IMR-90 (cell line): ENCODE results near the gene SAMHD1. TPM values are rescaled to one million over a fixed set of nuclear protein-coding genes. Genes with fewer than 3 reads are reported as not detected.

Source experiments
- ATAC-seq: fragments of 200-7000 bp; cut with Tn5 transposase; 2 replicates; pipeline ENCODE4 v1.9.1; 2020; ENCODE audit warnings: low read depth, mild to moderate bottlenecking, moderate library complexity
- BruUV-seq: library from RNA; stranded (reverse); fragments of 400-500 nt; replicated peaks from 2 replicates; lab custom pipeline; 2021; lab: Mats Ljungman, UMichigan
- CTCF ChIA-PET: fragments of 300-600 bp; formaldehyde crosslinking; extraction: SDS; loops from one replicate; lab custom pipeline; 2021; ENCODE audit warnings: antibody characterized with exemption; lab: Yijun Ruan, JAX
- POLR2A ChIA-PET: fragments of 300-600 bp; sonication (Branson Sonifier 250); formaldehyde crosslinking; loops from one replicate; lab custom pipeline; 2022; ENCODE audit warnings: antibody characterized with exemption; ENCODE audit not compliant: unreplicated experiment; lab: Charles Lee
- DNase-seq: peaks from one replicate; pipeline ENCODE4 v3.0.0; 2013
- H2AFZ ChIP-seq: replicated peaks from 2 replicates; pipeline ENCODE3; 2013; ENCODE audit warnings: low read length, mild to moderate bottlenecking; ENCODE audit not compliant: poor library complexity
- H2AK5ac ChIP-seq: 2 replicates; pipeline ENCODE4 v1.6.1; 2013; ENCODE audit warnings: low read depth, low read length, inconsistent platforms
- H2AK9ac ChIP-seq: replicated peaks from 2 replicates; pipeline ENCODE3; 2013; ENCODE audit warnings: mild to moderate bottlenecking, low read depth, low read length, moderate library complexity; ENCODE audit not compliant: poor library complexity
- H2BK120ac ChIP-seq: 2 replicates; pipeline ENCODE4 v1.6.1; 2013; ENCODE audit warnings: low read depth, low read length, inconsistent platforms
- H2BK15ac ChIP-seq: 3 replicates; pipeline ENCODE4 v1.6.1; 2013; ENCODE audit warnings: low read depth, low read length, inconsistent platforms
- H2BK20ac ChIP-seq: 2 replicates; pipeline ENCODE4 v1.6.1; 2013; ENCODE audit warnings: low read depth, mild to moderate bottlenecking, inconsistent platforms, low read length, moderate library complexity
- H2BK5ac ChIP-seq: 2 replicates; pipeline ENCODE4 v1.6.1; 2013; ENCODE audit warnings: mild to moderate bottlenecking, low read depth, low read length, inconsistent platforms; ENCODE audit not compliant: poor library complexity, severe bottlenecking
- H3K14ac ChIP-seq: replicated peaks from 2 replicates; pipeline ENCODE4 v1.6.1; 2013; ENCODE audit warnings: low read depth, low read length, inconsistent platforms
- H3K18ac ChIP-seq: 2 replicates; pipeline ENCODE4 v1.6.1; 2013; ENCODE audit warnings: low read depth, low read length, control low read depth
- H3K23ac ChIP-seq: 2 replicates; pipeline ENCODE4 v1.6.1; 2013; ENCODE audit warnings: low read depth, low read length, inconsistent platforms
- H3K27ac ChIP-seq: 2 replicates; pipeline ENCODE4 v1.5.1; 2013; ENCODE audit warnings: mild to moderate bottlenecking, control low read depth, low read length; ENCODE audit not compliant: insufficient read depth
- H3K27me3 ChIP-seq: 2 replicates; pipeline ENCODE4 v1.6.1; 2013; ENCODE audit warnings: low read length; ENCODE audit not compliant: control insufficient read depth, insufficient read depth
- H3K36me3 ChIP-seq: 2 replicates; pipeline ENCODE4 v1.6.1; 2013; ENCODE audit warnings: low read length, mixed read lengths; ENCODE audit not compliant: control insufficient read depth, insufficient read depth
- H3K4ac ChIP-seq: 2 replicates; pipeline ENCODE4 v1.6.1; 2013; ENCODE audit warnings: low read depth, low read length, inconsistent platforms
- H3K4me1 ChIP-seq: 2 replicates; pipeline ENCODE4 v1.6.1; 2013; ENCODE audit warnings: low read length, mixed read lengths; ENCODE audit not compliant: control insufficient read depth, insufficient read depth
- H3K4me2 ChIP-seq: 2 replicates; pipeline ENCODE4 v1.6.1; 2013; ENCODE audit warnings: low read depth, mild to moderate bottlenecking, control low read depth, low read length, moderate library complexity
- H3K4me3 ChIP-seq: 2 replicates; pipeline ENCODE4 v1.5.1; 2013; ENCODE audit warnings: low read depth, mild to moderate bottlenecking, control low read depth, low read length, moderate library complexity; ENCODE audit not compliant: insufficient read depth
- H3K56ac ChIP-seq: 2 replicates; pipeline ENCODE4 v1.6.1; 2013; ENCODE audit warnings: low read length, inconsistent platforms; ENCODE audit not compliant: insufficient read depth; ENCODE audit errors: extremely low read depth
- H3K79me1 ChIP-seq, 2 experiments: 2 replicates each; pipeline ENCODE4 v1.6.1; 2013; ENCODE audit warnings: low read length in 2 of 2, inconsistent platforms in 1 of 2, low read depth in 1 of 2
- H3K9ac ChIP-seq: 2 replicates; pipeline ENCODE4 v1.6.1; 2013; ENCODE audit warnings: low read depth, low read length, control low read depth
- H3K9me1 ChIP-seq: 2 replicates; pipeline ENCODE4 v1.6.1; 2013; ENCODE audit warnings: low read length, inconsistent platforms; ENCODE audit not compliant: insufficient read depth
- H3K9me3 ChIP-seq: 2 replicates; pipeline ENCODE4 v1.6.1; 2013; ENCODE audit warnings: low read length; ENCODE audit not compliant: control insufficient read depth, insufficient read depth
- H4K20me1 ChIP-seq: 2 replicates; pipeline ENCODE4 v1.6.1; 2013; ENCODE audit warnings: low read length, inconsistent platforms; ENCODE audit not compliant: insufficient read depth
- H4K5ac ChIP-seq: 2 replicates; pipeline ENCODE4 v1.6.1; 2013; ENCODE audit warnings: mild to moderate bottlenecking, low read depth, low read length, control low read depth
- H4K8ac ChIP-seq, 2 experiments: 2 replicates each; pipeline ENCODE4 v1.6.1; 2013; ENCODE audit warnings: low read depth in 2 of 2, low read length in 2 of 2, control low read depth in 1 of 2, inconsistent platforms in 1 of 2
- H4K91ac ChIP-seq: 2 replicates; pipeline ENCODE4 v1.6.1; 2013; ENCODE audit warnings: low read depth, low read length, inconsistent platforms; ENCODE audit not compliant: insufficient read depth
- CEBPB ChIP-seq: IDR thresholded peaks from 2 replicates; pipeline ENCODE4 v1.6.1; 2012; ENCODE audit warnings: low read depth, low read length, improper control_type of control experiment
- CTCF ChIP-seq: conservative IDR thresholded peaks from 2 replicates; pipeline ENCODE4 v1.5.1; 2012; ENCODE audit warnings: mild to moderate bottlenecking, low read depth, low read length, improper control_type of control experiment
- RCOR1 ChIP-seq: IDR thresholded peaks from 2 replicates; pipeline ENCODE4 v1.6.1; 2012; ENCODE audit warnings: mild to moderate bottlenecking, low read length, improper control_type of control experiment; ENCODE audit not compliant: insufficient replicate concordance
- USF2 ChIP-seq: fragments of 150-350 bp; IDR thresholded peaks from 2 replicates; pipeline ENCODE4 v1.6.1; 2017; ENCODE audit warnings: mild to moderate bottlenecking, antibody characterized with exemption, low read length, low read depth
- WGBS, 2 experiments: methylation state at CpG; one replicate each; pipeline versions ENCODE4 v1.1.5 to v1.1.7; 2013; ENCODE audit warnings: missing lambda C conversion rate in 2 of 2; ENCODE audit not compliant: insufficient read length in 1 of 2; ENCODE audit errors: extremely low coverage in 2 of 2; 5-methylcytosine and 5-hydroxymethylcytosine counted together
- dilution Hi-C: fragments of 300-500 bp; cut with HindIII; formaldehyde crosslinking; loops from one replicate; pipeline ENCODE4 v1.14.3; 2018; ENCODE audit warnings: low sequenced_read_pairs; ENCODE audit not compliant: unreplicated experiment
- in situ Hi-C: fragments of 300-500 bp; cut with MboI; formaldehyde crosslinking; loops from 3 replicates; pipeline ENCODE4 v1.14.3; 2019; ENCODE audit warnings: low sequenced_read_pairs, inconsistent platforms, mixed read lengths
- intact Hi-C: fragments of 100-400 bp; cut with micrococcal nuclease; formaldehyde crosslinking; loops from 2 replicates; pipeline ENCODE4 v1.10.0; 2022
- polyA plus RNA-seq, 3 experiments: library from polyadenylated mRNA; depleted of rRNA; stranded (reverse); fragments of >200 nt; gene quantifications; 2 replicates each; pipeline ENCODE4 v1.2.3, GENCODE V29; 2012; ENCODE audit warnings: low replicate concordance in 1 of 3
- total RNA-seq: library from RNA; depleted of rRNA; stranded (reverse); fragments of >200 nt; gene quantifications from 2 replicates; pipeline ENCODE4 v1.2.3, GENCODE V29; 2012

Gene SAMHD1
- total and polyA plus RNA-seq, 2 of the 4 experiments (the other 2 are of a cell fraction) = 6.3 to 14.9 TPM

GRCh38 chr20:36848078-36848660 lies 103.3 kb downstream of the SAMHD1 start (continued):
- TF ChIP-seq CTCF = no peak

- Histone ChIP-seq H2BK5ac (peak overlapping the region; percentile 94), H3K4me3 (no peak overlapping the region), H3K56ac (no peak overlapping the region; the same call in 1 of the 2 replicates), H3K27me3 (no peaks in the 10 kb centered on the region), H3K79me1 (peaks cover 30 to 79% of the 10 kb centered on the region in 2 experiments), H3K27ac (peak overlapping the region; percentile 87), H3K36me3 (peaks cover 4% of the 10 kb centered on the region; the same call in 1 of the 2 replicates), H3K4ac (peak overlapping the region; percentile 94), H3K9me1 (peaks cover 23% of the 10 kb centered on the region), H2AK9ac (peak overlapping the region; percentile 81), H4K5ac (no peak overlapping the region), H3K9me3 (peaks cover 3% of the 10 kb centered on the region), H4K20me1 (peaks cover 10% of the 10 kb centered on the region; the same call in 1 of the 2 replicates), H2BK120ac (peak overlapping the region; percentile 86), H2AK5ac (peak overlapping the region; percentile 96), H2BK20ac (peak overlapping the region; percentile 70; the same call in 1 of the 2 replicates), H3K9ac (peak overlapping the region; percentile 7; the same call in 1 of the 2 replicates), H3K4me2 (no peak overlapping the region; the same call in 1 of the 2 replicates), H3K14ac (peak overlapping the region; percentile 87), H3K23ac (peak overlapping the region; percentile 81; the same call in 1 of the 2 replicates), H3K4me1 (peaks cover 31% of the 10 kb centered on the region), H4K91ac (peak overlapping the region; percentile 88; the same call in 1 of the 2 replicates), H2BK15ac (peak overlapping the region; percentile 83; the same call in 1 of the 3 replicates), H2AFZ (no peak overlapping the region), H4K8ac (peak overlapping the region; percentile 19 to 89; a peak in 3 of 4 replicates), H3K18ac (no peak overlapping the region)
- 100% methylated on average over 1 of the region's 1 CpG; no CpG with 5 or more reads in 1 of the 2 experiments for WGBS, 2 experiments
- in situ Hi-C loops = no loop called here
- POLR2A ChIA-PET = interaction anchor here (0.6 kb wide), 2 partner anchors 10 to 25 kb away, joined by 4 to 11 read pairs; no protein-coding TSS in a partner anchor
- BruUV-seq = no TSS peak
- CTCF ChIA-PET = interaction anchor here (0.5 to 1.3 kb wide), 3 partner anchors 9 to 17 kb away, joined by 3 to 4 read pairs (median 3); a partner anchor contains a TSS
- dilution Hi-C loops = no loop called here
- intact Hi-C loops = no loop called here
- DNase-seq = peak; percentile 41
- no peak for ATAC-seq
- TF ChIP-seq CEBPB (peak; percentile 81), USF2 (no peak), RCOR1 (peak; percentile 34)
Observed at GRCh38 chr20:36847710-36848040, 103.8 kb downstream of the SAMHD1 start.
